HepG2 (cell line): ENCODE results near the gene KIF13A. TPM values are rescaled to one million over a fixed set of nuclear protein-coding genes. Genes with fewer than 3 reads are reported as not detected.

Experiments used
- CTCF ChIP-seq: sonication (generic); formaldehyde crosslinking; IDR thresholded peaks from 2 replicates; pipeline ENCODE4 v1.5.0; 2020; ENCODE audit warnings: mild to moderate bottlenecking, missing genetic modification reagents, moderate library complexity
- FOXP1 ChIP-seq, 2 experiments: fragments of 450-650 bp in 1 of 2; IDR thresholded peaks; 2 replicates each; pipeline ENCODE4 v1.6.1; 2017 to 2018; ENCODE audit warnings: antibody characterized with exemption in 1 of 2
- ISL2 ChIP-seq: sonication (generic); formaldehyde crosslinking; IDR thresholded peaks from 2 replicates; pipeline ENCODE4 v1.5.0; 2020; ENCODE audit warnings: missing genetic modification reagents
- MBNL3 ChIP-seq: fragments of 250-450 bp; sonication (Bioruptor Pico); conservative IDR thresholded peaks from 2 replicates; pipeline ENCODE4 v1.8.0; 2022; ENCODE audit warnings: mild to moderate bottlenecking, inconsistent platforms
- ZNF224 ChIP-seq: sonication (generic); formaldehyde crosslinking; IDR thresholded peaks from 2 replicates; pipeline ENCODE4 v1.5.0; 2020; ENCODE audit warnings: mild to moderate bottlenecking, missing genetic modification reagents
- ZNF530 ChIP-seq: sonication (generic); formaldehyde crosslinking; IDR thresholded peaks from 2 replicates; pipeline ENCODE4 v1.5.0; 2020; ENCODE audit warnings: low read depth, mild to moderate bottlenecking, missing genetic modification reagents
- ZNF556 ChIP-seq: sonication (generic); formaldehyde crosslinking; IDR thresholded peaks from 2 replicates; pipeline ENCODE4 v1.4.0; 2020; ENCODE audit warnings: mild to moderate bottlenecking, missing genetic modification reagents, borderline replicate concordance
- ZNF619 ChIP-seq: sonication (generic); formaldehyde crosslinking; IDR thresholded peaks from 2 replicates; pipeline ENCODE4 v1.4.0; 2020; ENCODE audit warnings: mild to moderate bottlenecking, missing genetic modification reagents
- ZNF704 ChIP-seq: sonication (generic); formaldehyde crosslinking; IDR thresholded peaks from 2 replicates; pipeline ENCODE4 v1.8.1; 2023; ENCODE audit warnings: mild to moderate bottlenecking, inconsistent platforms, moderate library complexity, missing genetic modification reagents, borderline replicate concordance
- ZNF761 ChIP-seq: sonication (generic); formaldehyde crosslinking; conservative IDR thresholded peaks from 2 replicates; pipeline ENCODE4 v1.4.0; 2020; ENCODE audit warnings: mild to moderate bottlenecking, missing genetic modification reagents
- ZNF850 ChIP-seq: sonication (generic); formaldehyde crosslinking; conservative IDR thresholded peaks from 2 replicates; pipeline ENCODE4 v1.9.0; 2021; ENCODE audit warnings: mild to moderate bottlenecking, missing genetic modification reagents
- ZNF878 ChIP-seq: sonication (generic); formaldehyde crosslinking; IDR thresholded peaks from 2 replicates; pipeline ENCODE4 v1.8.1; 2023; ENCODE audit warnings: mild to moderate bottlenecking, missing genetic modification reagents, moderate library complexity
- ZSCAN12 ChIP-seq: sonication (generic); formaldehyde crosslinking; IDR thresholded peaks from 2 replicates; pipeline ENCODE4 v1.9.0; 2021; ENCODE audit warnings: mild to moderate bottlenecking, missing genetic modification reagents
- polyA plus RNA-seq, 8 experiments: library from polyadenylated mRNA; depleted of rRNA in 3 of 8; stranded (reverse) in 7 of 8; unstranded in 1 of 8; fragments of >200 nt; fragmentation: Illumina TruSeq in 4 of 8; extraction: Trizol in 4 of 8; gene quantifications; 2 replicates each; pipeline versions ENCODE4 v1.2.1 to v1.2.3, GENCODE V29; 2011 to 2016; ENCODE audit warnings: low read depth in 4 of 8, missing spikeins in 1 of 8, mixed read lengths in 1 of 8; ENCODE audit not compliant: insufficient read depth in 1 of 8
- total RNA-seq, 5 experiments: library from RNA; depleted of rRNA; stranded (reverse); fragments of >200 nt; fragmentation: Illumina TruSeq; extraction: Trizol; gene quantifications; 2 replicates each; pipeline ENCODE4 v1.2.3, GENCODE V29; 2016; ENCODE audit warnings: low read depth in 1 of 5
- TF ChIP-seq, protein P1 (sequence below): fragments of 450-650 bp; IDR thresholded peaks from 2 replicates; pipeline ENCODE4 v1.6.1; 2016
- TF ChIP-seq, protein P2 (sequence below): sonication (generic); formaldehyde crosslinking; IDR thresholded peaks from 2 replicates; pipeline ENCODE4 v1.5.0; 2020; ENCODE audit warnings: mild to moderate bottlenecking, missing genetic modification reagents
- TF ChIP-seq, protein P3 (sequence below): sonication (generic); formaldehyde crosslinking; conservative IDR thresholded peaks from 2 replicates; pipeline ENCODE4 v1.8.0; 2022; ENCODE audit warnings: mild to moderate bottlenecking, moderate library complexity, missing genetic modification reagents

The KIF13A gene
- total and polyA plus RNA-seq, 2 of the 13 experiments (the other 11 are each of a cell fraction or from before 2014, with no cell fraction given): 21.1 to 37.2 TPM

DNA sequence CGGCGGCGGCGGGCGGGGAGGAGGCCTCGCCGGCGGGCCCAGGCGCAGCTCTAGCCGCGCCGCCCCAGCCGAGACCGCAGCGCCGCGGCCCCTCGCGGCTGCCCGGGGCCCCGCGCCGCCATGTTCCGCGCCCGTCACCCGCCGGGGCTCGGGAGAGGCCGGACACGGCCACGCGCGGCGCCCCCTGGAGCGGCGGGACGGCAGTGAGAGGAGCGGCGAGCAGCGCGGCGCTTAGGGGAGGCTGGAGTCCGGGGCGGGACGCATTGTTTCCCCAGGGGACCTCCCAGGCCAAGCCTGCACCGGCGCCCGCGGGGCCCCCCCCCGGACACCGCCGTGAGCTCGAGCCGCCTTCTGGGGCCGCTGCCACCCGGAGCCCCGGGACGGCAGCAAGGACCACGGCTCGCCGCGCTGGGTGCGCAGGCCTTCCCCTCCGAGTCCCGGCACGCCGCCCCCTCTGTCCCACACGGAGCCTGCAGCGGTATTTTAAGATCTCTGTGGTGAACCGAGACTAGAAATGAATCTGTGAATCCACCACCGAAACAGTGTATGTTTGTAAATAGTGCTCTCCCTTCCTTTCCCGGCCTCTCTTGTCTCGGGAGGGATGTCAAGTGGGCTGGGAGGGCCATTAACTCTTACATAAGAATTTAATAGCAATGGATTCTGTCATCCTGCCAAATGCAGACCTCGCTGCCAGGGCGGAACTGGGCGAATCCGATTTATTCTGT lies 424 bp upstream of the KIF13A start (continued):
- TF ChIP-seq ZNF704 (no peak), ZSCAN12 (CRISPR knock-in tag) (no peak), ZNF530 (CRISPR knock-in tag) (no peak), ZNF878 (CRISPR knock-in tag) (peak; percentile 38; the same call in 1 of the 2 replicates), ZNF761 (0 out of 2 replicates have a peak, but pooled peaks have one; percentile 67), ZNF850 (0 out of 2 replicates have a peak, but pooled peaks have one; percentile 10), MBNL3 (no peak), ISL2 (CRISPR knock-in tag) (no peak), FOXP1 (IDR thresholded peaks at IDR 0.05) (no peak), FOXP1 (CRISPR knock-in tag; IDR thresholded peaks at IDR 0.05) (no peak), CTCF (CRISPR knock-in tag) (peak; percentile 27; the same call in 1 of the 2 replicates), ZNF619 (CRISPR knock-in tag) (no peak), ZNF224 (CRISPR knock-in tag) (no peak), ZNF556 (CRISPR knock-in tag) (peak; percentile 80; the same call in 1 of the 2 replicates)
- TF ChIP-seq, protein P1, sequence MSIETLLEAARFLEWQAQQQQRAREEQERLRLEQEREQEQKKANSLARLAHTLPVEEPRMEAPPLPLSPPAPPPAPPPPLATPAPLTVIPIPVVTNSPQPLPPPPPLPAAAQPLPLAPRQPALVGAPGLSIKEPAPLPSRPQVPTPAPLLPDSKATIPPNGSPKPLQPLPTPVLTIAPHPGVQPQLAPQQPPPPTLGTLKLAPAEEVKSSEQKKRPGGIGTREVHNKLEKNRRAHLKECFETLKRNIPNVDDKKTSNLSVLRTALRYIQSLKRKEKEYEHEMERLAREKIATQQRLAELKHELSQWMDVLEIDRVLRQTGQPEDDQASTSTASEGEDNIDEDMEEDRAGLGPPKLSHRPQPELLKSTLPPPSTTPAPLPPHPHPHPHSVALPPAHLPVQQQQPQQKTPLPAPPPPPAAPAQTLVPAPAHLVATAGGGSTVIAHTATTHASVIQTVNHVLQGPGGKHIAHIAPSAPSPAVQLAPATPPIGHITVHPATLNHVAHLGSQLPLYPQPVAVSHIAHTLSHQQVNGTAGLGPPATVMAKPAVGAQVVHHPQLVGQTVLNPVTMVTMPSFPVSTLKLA: no peak
- TF ChIP-seq, protein P2, sequence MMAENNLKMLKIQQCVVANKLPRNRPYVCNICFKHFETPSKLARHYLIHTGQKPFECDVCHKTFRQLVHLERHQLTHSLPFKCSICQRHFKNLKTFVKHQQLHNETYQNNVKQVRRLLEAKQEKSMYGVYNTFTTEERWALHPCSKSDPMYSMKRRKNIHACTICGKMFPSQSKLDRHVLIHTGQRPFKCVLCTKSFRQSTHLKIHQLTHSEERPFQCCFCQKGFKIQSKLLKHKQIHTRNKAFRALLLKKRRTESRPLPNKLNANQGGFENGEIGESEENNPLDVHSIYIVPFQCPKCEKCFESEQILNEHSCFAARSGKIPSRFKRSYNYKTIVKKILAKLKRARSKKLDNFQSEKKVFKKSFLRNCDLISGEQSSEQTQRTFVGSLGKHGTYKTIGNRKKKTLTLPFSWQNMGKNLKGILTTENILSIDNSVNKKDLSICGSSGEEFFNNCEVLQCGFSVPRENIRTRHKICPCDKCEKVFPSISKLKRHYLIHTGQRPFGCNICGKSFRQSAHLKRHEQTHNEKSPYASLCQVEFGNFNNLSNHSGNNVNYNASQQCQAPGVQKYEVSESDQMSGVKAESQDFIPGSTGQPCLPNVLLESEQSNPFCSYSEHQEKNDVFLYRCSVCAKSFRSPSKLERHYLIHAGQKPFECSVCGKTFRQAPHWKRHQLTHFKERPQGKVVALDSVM (CRISPR knock-in tag): peak; percentile 36; the same call in 1 of the 2 replicates
- TF ChIP-seq, protein P3, sequence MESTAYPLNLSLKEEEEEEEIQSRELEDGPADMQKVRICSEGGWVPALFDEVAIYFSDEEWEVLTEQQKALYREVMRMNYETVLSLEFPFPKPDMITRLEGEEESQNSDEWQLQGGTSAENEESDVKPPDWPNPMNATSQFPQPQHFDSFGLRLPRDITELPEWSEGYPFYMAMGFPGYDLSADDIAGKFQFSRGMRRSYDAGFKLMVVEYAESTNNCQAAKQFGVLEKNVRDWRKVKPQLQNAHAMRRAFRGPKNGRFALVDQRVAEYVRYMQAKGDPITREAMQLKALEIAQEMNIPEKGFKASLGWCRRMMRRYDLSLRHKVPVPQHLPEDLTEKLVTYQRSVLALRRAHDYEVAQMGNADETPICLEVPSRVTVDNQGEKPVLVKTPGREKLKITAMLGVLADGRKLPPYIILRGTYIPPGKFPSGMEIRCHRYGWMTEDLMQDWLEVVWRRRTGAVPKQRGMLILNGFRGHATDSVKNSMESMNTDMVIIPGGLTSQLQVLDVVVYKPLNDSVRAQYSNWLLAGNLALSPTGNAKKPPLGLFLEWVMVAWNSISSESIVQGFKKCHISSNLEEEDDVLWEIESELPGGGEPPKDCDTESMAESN (CRISPR knock-in tag): peak; percentile 10; the same call in 1 of the 2 replicates
